IPS DF 6.9 (cell line): ENCODE results near the gene CDH4.

Source experiments
- DNase-seq: peaks from one replicate; pipeline ENCODE4 v3.0.0-alpha.2; 2013; ENCODE audit warnings: low read depth, low spot score
- H3K27ac ChIP-seq: one replicate; pipeline ENCODE4 v1.5.1; 2013; ENCODE audit warnings: low read length, control low read depth
- H3K27me3 ChIP-seq: 2 replicates; pipeline ENCODE4 v1.6.1; 2013; ENCODE audit warnings: mild to moderate bottlenecking, low read length; ENCODE audit not compliant: control insufficient read depth, insufficient read depth
- H3K36me3 ChIP-seq: 2 replicates; pipeline ENCODE4 v1.6.1; 2013; ENCODE audit warnings: low read length; ENCODE audit not compliant: control insufficient read depth, insufficient read depth
- H3K4me1 ChIP-seq: 2 replicates; pipeline ENCODE4 v1.6.1; 2013; ENCODE audit warnings: low read length; ENCODE audit not compliant: control insufficient read depth, insufficient read depth
- H3K4me3 ChIP-seq: 2 replicates; pipeline ENCODE4 v1.5.1; 2013; ENCODE audit warnings: mild to moderate bottlenecking, low read length
- H3K9me3 ChIP-seq: 2 replicates; pipeline ENCODE4 v1.6.1; 2013; ENCODE audit warnings: low read length, inconsistent platforms; ENCODE audit not compliant: control insufficient read depth, insufficient read depth
- WGBS: extraction: QIAGEN DNeasy Blood & Tissue Kit; methylation state at CpG from one replicate; pipeline ENCODE4 v1.1.7; 2013; ENCODE audit warnings: mixed read lengths, missing lambda C conversion rate; ENCODE audit not compliant: insufficient read length, insufficient coverage; 5-methylcytosine and 5-hydroxymethylcytosine counted together

Gene CDH4

GRCh38 chr20:61862881-61863280, 610.8 kb downstream of the CDH4 start:
- WGBS = no CpG with 5 or more reads among the region's 13 CpGs
- Histone ChIP-seq H3K27me3 (no peaks in the 10 kb centered on the region), H3K4me1 (no peaks in the 10 kb centered on the region), H3K4me3 (no peak overlapping the region), H3K27ac (no peak overlapping the region), H3K36me3 (no peaks in the 10 kb centered on the region), H3K9me3 (no peaks in the 10 kb centered on the region)
- no peak for DNase-seq

DNA sequence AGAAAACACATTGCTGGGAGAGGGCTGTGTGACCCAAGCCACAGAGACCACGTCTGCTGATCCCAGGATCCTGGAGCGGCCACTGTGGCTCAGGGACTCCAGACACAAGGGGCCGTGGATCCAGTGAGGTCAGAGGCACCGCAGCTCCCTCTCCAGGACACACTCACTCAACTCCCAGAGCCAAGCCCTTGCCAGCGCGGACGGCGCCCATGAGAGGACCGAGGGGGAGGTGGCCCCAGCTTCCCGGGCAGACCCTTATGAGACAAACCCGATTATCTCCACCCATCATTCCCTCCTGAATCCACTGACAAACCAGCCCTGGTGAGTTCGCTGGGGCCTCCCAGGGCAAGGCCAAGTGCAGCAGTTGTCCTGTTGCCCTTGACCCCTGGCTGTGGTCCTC, 612.4 kb downstream of the CDH4 start:
- Histone ChIP-seq H3K4me3 (no peak overlapping the region), H3K4me1 (no peaks in the 10 kb centered on the region), H3K36me3 (no peaks in the 10 kb centered on the region), H3K27ac (no peak overlapping the region), H3K9me3 (no peaks in the 10 kb centered on the region), H3K27me3 (no peaks in the 10 kb centered on the region)
- DNase-seq = no peak
- WGBS = no CpG with 5 or more reads among the region's 12 CpGs

DNA sequence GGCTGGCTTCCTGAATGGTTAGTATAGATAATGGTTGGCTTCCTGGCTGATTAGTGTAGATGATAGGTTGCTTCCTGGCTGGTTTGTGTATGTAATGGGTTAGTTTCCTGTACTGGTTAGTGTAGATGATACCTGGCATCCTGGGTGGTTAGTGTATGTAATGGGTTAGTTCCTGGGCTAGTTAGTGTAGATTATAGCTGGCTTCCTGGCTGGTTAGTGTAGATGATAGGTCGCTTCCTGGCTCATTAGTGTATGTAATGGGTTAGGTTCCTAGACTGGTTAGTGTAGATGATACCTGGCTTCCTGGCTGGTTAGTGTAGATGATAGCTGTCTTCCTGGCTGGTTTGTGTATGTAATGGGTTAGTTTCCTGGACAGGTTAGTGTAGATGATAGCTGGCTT, 613.3 kb downstream of the CDH4 start:
- DNase-seq = no peak
- Histone ChIP-seq H3K4me3 (no peak overlapping the region), H3K27ac (no peak overlapping the region), H3K4me1 (no peaks in the 10 kb centered on the region), H3K27me3 (no peaks in the 10 kb centered on the region), H3K9me3 (no peaks in the 10 kb centered on the region), H3K36me3 (no peaks in the 10 kb centered on the region)
- no CpG with 5 or more reads among the region's 1 CpG for WGBS

- DNase-seq = no peak
- H3K4me1 ChIP-seq = no peaks in the 10 kb centered on the region
- no CpG with 5 or more reads among the region's 5 CpGs for WGBS
- no peak overlapping the region for H3K4me3 ChIP-seq
- H3K27ac ChIP-seq = no peak overlapping the region
- no peaks in the 10 kb centered on the region for H3K36me3 ChIP-seq
- no peaks in the 10 kb centered on the region for H3K9me3 ChIP-seq
- no peaks in the 10 kb centered on the region for H3K27me3 ChIP-seq
These were observed 614.1 kb downstream of the CDH4 start for GRCh38 chr20:61866165-61866564.

GRCh38 chr20:61868006-61868405, 615.9 kb downstream of the CDH4 start:
- no CpG with 5 or more reads among the region's 13 CpGs for WGBS
- no peaks in the 10 kb centered on the region for H3K9me3 ChIP-seq
- no peaks in the 10 kb centered on the region for H3K4me1 ChIP-seq
- H3K4me3 ChIP-seq = no peak overlapping the region
- H3K27me3 ChIP-seq = no peaks in the 10 kb centered on the region
- no peaks in the 10 kb centered on the region for H3K36me3 ChIP-seq
- DNase-seq = no peak
- no peak overlapping the region for H3K27ac ChIP-seq

DNA sequence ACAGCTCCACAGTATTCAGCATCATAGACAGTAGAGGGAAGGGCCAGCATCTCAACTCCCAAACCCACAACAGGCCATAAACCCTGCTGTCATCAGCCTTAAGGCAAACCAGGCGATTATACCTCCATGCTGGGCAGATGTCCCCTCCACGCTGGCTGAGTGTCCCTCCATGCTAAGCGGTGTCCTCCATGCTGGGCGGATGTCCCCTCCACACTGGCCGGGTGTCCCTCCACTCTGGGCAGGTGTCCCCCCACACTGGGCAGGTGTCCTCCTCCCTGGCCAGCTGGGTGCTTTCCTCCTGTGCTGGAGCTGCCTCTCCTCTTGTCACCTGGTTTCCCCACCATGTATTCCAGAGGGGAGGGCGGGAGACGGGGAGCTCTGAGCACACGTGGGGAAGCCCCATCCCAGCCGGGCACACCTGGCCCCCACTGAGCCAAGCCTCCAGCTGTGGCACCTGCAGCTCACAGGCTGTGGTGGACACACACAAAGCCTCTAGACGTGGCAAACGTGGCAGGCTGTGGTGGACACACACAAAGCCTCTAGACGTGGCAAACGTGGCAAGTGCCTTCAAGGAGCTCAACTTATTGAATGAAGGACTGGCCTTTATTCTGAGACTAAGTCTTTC, 616.5 kb downstream of the CDH4 start:
- no peak for DNase-seq
- no peaks in the 10 kb centered on the region for H3K9me3 ChIP-seq
- H3K4me3 ChIP-seq = no peak overlapping the region
- no CpG with 5 or more reads among the region's 13 CpGs for WGBS
- no peaks in the 10 kb centered on the region for H3K36me3 ChIP-seq
- H3K4me1 ChIP-seq = no peaks in the 10 kb centered on the region
- no peaks in the 10 kb centered on the region for H3K27me3 ChIP-seq
- H3K27ac ChIP-seq = no peak overlapping the region

GRCh38 chr20:61869750-61870507, 617.9 kb downstream of the CDH4 start:
- Histone ChIP-seq H3K27me3 (no peaks in the 10 kb centered on the region), H3K36me3 (no peaks in the 10 kb centered on the region), H3K27ac (no peak overlapping the region), H3K9me3 (no peaks in the 10 kb centered on the region), H3K4me3 (no peak overlapping the region), H3K4me1 (no peaks in the 10 kb centered on the region)
- WGBS = no CpG with 5 or more reads among the region's 24 CpGs
- no peak for DNase-seq

DNA sequence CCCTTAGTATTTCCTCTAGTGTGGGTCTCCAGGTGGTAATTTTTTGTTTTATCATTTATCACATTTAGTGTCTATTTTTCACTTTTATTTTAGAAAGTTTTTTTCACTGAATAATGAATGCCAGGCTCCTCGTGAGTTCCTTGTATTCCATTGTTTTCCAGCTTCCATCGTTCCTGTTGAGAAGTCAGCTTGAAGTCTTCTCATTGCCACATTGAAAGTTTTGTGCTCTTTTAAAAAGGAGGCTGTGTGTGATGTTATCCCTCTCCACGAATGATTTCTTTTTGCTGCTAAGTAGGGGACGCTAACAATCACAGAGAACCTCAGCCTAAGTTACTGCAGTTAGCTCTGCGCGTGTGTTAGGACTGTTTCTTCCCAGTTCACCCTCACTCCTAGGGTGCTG, 619.1 kb downstream of the CDH4 start:
- Histone ChIP-seq H3K27ac (no peak overlapping the region), H3K27me3 (no peaks in the 10 kb centered on the region), H3K9me3 (no peaks in the 10 kb centered on the region), H3K4me3 (no peak overlapping the region), H3K36me3 (no peaks in the 10 kb centered on the region), H3K4me1 (no peaks in the 10 kb centered on the region; the same call in 1 of the 2 replicates)
- no CpG with 5 or more reads among the region's 6 CpGs for WGBS
- DNase-seq = no peak

DNA sequence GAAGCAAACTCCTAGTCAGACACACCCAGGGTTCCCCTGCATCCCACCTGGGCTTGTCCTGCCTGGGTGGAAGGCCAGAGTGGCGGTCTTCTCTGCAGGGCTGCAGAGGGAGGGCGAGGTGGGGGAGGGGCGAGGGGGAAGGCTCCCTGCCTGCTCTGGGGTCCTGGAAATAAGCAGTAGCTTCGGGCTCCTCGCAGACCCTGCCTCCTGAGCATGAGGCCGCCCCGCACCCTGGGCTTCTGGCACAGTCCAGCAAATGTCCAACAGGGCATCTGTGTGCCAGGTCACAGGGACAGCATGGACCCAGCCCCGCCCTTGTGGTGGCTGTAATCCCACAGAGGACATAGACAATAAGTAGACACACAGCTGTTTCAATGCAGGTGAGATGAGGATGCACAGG, 619.9 kb downstream of the CDH4 start:
- Histone ChIP-seq H3K36me3 (no peaks in the 10 kb centered on the region), H3K27me3 (no peaks in the 10 kb centered on the region), H3K4me3 (no peak overlapping the region), H3K9me3 (no peaks in the 10 kb centered on the region), H3K4me1 (no peaks in the 10 kb centered on the region; the same call in 1 of the 2 replicates), H3K27ac (no peak overlapping the region)
- no peak for DNase-seq
- WGBS = no CpG with 5 or more reads among the region's 8 CpGs

DNA sequence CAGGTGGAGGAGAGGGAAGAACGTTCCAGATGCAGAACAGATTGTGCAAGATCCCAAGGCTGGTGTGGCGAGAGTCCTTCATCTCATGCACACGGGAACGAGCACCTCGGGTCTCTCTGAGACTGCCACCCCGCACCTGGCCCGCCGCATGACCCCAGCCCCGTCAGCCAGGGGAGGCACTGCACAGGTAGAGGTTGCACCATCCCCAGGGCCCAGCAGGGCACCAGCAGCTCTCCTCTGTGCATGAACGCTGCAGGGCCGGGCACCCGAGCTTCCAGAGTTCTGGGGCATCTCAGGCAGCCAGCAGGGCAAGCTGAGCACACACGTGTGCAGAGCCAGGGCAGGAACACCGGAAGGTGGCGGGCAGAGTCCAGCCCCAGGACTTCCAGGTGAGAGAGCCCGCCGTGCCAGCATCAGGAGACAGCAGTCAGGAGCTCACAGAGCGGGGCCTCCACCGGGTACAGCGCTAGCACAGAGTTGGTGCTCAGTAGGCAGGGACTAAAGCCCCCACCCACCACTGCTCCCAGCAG, 620.4 kb downstream of the CDH4 start:
- no peak overlapping the region for H3K27ac ChIP-seq
- no peaks in the 10 kb centered on the region; the same call in 1 of the 2 replicates for H3K4me1 ChIP-seq
- H3K36me3 ChIP-seq = no peaks in the 10 kb centered on the region
- no peak overlapping the region for H3K4me3 ChIP-seq
- DNase-seq = no peak
- H3K9me3 ChIP-seq = no peaks in the 10 kb centered on the region
- no CpG with 5 or more reads among the region's 20 CpGs for WGBS
- H3K27me3 ChIP-seq = no peaks in the 10 kb centered on the region
